HEK293T (cell line): ENCODE measurements around the gene HADH.

Experiments used
- BHLHE40 ChIP-seq: fragments of 450-650 bp; IDR thresholded peaks from 2 replicates; pipeline ENCODE4 v1.6.1; 2016; ENCODE audit warnings: mild to moderate bottlenecking, moderate library complexity, borderline replicate concordance
- ELF4 ChIP-seq: fragments of 450-650 bp; IDR thresholded peaks from 2 replicates; pipeline ENCODE4 v1.6.1; 2017; ENCODE audit warnings: antibody characterized with exemption
- FOXK2 ChIP-seq: fragments of 450-650 bp; IDR thresholded peaks from 2 replicates; pipeline ENCODE4 v1.6.1; 2016; ENCODE audit warnings: mild to moderate bottlenecking
- FOXM1 ChIP-seq: fragments of 450-650 bp; IDR thresholded peaks from 2 replicates; pipeline ENCODE4 v1.6.1; 2017; ENCODE audit warnings: mild to moderate bottlenecking, borderline replicate concordance
- HDGF ChIP-seq: fragments of 450-650 bp; IDR thresholded peaks from 2 replicates; pipeline ENCODE4 v1.6.1; 2017; ENCODE audit warnings: antibody characterized with exemption, borderline replicate concordance
- NFRKB ChIP-seq: fragments of 450-650 bp; IDR thresholded peaks from 2 replicates; pipeline ENCODE4 v1.6.1; 2016; ENCODE audit warnings: mild to moderate bottlenecking, moderate library complexity
- SP1 ChIP-seq: fragments of 450-650 bp; IDR thresholded peaks from 2 replicates; pipeline ENCODE4 v1.6.1; 2017
- TF ChIP-seq, protein P1 (sequence below): fragments of 450-650 bp; IDR thresholded peaks from 2 replicates; pipeline ENCODE4 v1.6.1; 2016

DNA sequence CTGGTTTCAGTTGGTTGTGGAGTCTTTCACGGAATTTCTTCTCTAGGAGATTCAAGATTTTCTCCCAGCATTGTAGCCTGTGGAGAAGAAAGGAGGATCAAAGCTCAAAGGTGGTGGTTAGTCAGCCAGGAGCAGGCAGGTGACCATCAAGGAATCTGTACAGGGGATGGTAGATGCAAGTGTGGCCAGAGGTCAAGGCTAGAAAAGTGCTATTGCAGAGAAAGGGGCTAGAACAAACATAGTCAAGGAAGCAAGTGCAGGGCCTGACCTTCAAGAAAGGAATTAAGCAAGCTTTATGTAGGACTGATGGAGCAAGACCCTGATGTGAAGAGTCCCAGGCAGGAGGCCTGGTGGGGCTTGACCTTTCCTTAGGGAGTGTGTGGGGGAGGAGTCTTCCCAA, 16.1 kb downstream of the HADH start:
- TF ChIP-seq ELF4: no peak
- TF ChIP-seq HDGF: no peak
- TF ChIP-seq NFRKB: no peak
- no peak for TF ChIP-seq SP1
- TF ChIP-seq, protein P1, sequence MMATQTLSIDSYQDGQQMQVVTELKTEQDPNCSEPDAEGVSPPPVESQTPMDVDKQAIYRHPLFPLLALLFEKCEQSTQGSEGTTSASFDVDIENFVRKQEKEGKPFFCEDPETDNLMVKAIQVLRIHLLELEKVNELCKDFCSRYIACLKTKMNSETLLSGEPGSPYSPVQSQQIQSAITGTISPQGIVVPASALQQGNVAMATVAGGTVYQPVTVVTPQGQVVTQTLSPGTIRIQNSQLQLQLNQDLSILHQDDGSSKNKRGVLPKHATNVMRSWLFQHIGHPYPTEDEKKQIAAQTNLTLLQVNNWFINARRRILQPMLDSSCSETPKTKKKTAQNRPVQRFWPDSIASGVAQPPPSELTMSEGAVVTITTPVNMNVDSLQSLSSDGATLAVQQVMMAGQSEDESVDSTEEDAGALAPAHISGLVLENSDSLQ: no peak
- TF ChIP-seq FOXK2: no peak
- no peak for TF ChIP-seq FOXM1
- no peak for TF ChIP-seq BHLHE40
